Femur (tissue), 1 donor: Measurements from ENCODE around the gene AGAP5.
A peak's percentile ranks its signal among the peaks of the same experiment; 100 is the strongest.

ENCODE experiments used
- DNase-seq: peaks from one replicate; pipeline ENCODE4 v3.0.0-alpha.2; 2017

AGAP5 gene

GRCh38 chr10:73650537-73651331, 47.2 kb downstream of the AGAP5 start:
- peak; percentile 81 for DNase-seq

GRCh38 chr10:73649876-73650536, 47.9 kb downstream of the AGAP5 start:
- no peak for DNase-seq

- DNase-seq, result no peak
Measured at GRCh38 chr10:73648975-73649829, 48.7 kb downstream of the AGAP5 start.

GRCh38 chr10:73647875-73648651, 49.8 kb downstream of the AGAP5 start:
- no peak for DNase-seq

- DNase-seq, result peak; percentile 77
Measured at GRCh38 chr10:73647211-73647874, 50.6 kb downstream of the AGAP5 start.

GRCh38 chr10:73646598-73647041, 51.3 kb downstream of the AGAP5 start:
- DNase-seq, result no peak

- DNase-seq, result no peak
Measured at GRCh38 chr10:73645251-73645650, 52.7 kb downstream of the AGAP5 start.

GRCh38 chr10:73644767-73645166, 53.1 kb downstream of the AGAP5 start:
- DNase-seq, result no peak

- peak; percentile 77 for DNase-seq
Measured at GRCh38 chr10:73644015-73644743, 53.7 kb downstream of the AGAP5 start.

GRCh38 chr10:73643362-73643761, 54.5 kb downstream of the AGAP5 start:
- DNase-seq, result no peak

- no peak for DNase-seq
Measured at GRCh38 chr10:73641328-73642060, 56.4 kb downstream of the AGAP5 start, which contains the start of gene MYOZ1. Gene MYOZ1 (minus strand): TSS chr10:73641474. CDS start chr10:73640017, 1,457 bp downstream.

GRCh38 chr10:73639286-73639685, 58.6 kb downstream of the AGAP5 start:
- no peak for DNase-seq

GRCh38 chr10:73635781-73636180, 62.1 kb downstream of the AGAP5 start:
- no peak for DNase-seq

- DNase-seq, result no peak
Measured at GRCh38 chr10:73634421-73634820, 63.5 kb downstream of the AGAP5 start.

- no peak for DNase-seq
Measured at GRCh38 chr10:73629165-73629564, 68.7 kb downstream of the AGAP5 start.

- DNase-seq, result no peak
Measured at GRCh38 chr10:73628405-73628804, 69.5 kb downstream of the AGAP5 start.

GRCh38 chr10:73627300-73627699, 70.6 kb downstream of the AGAP5 start:
- DNase-seq, result no peak

GRCh38 chr10:73625884-73626752, 71.8 kb downstream of the AGAP5 start:
- DNase-seq, result peak; percentile 97
